PFSK-1 (cell line): ENCODE data around the gene POU6F2.

ENCODE experiments used
- FOXP2 ChIP-seq: optimal IDR thresholded peaks from 2 replicates; pipeline ENCODE3; 2011; ENCODE audit warnings: borderline replicate concordance, control low read depth, inconsistent platforms; ENCODE audit not compliant: insufficient read depth; ENCODE audit errors: extremely low read length, extremely low read depth
- POLR2AphosphoS5 ChIP-seq: IDR thresholded peaks from 2 replicates; pipeline ENCODE4 v1.6.1; 2012; ENCODE audit warnings: low read depth, mild to moderate bottlenecking, control low read depth, low read length, moderate library complexity
- REST ChIP-seq, 2 experiments: IDR thresholded peaks; 2 replicates each; pipeline versions ENCODE4 v1.6.1 to v1.8.0; 2011 to 2012; ENCODE audit warnings: low read depth in 2 of 2, low read length in 2 of 2, control low read depth in 1 of 2, inconsistent platforms in 1 of 2, mild to moderate bottlenecking in 1 of 2, moderate library complexity in 1 of 2; ENCODE audit not compliant: insufficient read depth in 1 of 2
- SIN3A ChIP-seq: IDR thresholded peaks from 2 replicates; pipeline ENCODE4 v1.6.1; 2012; ENCODE audit warnings: mild to moderate bottlenecking, low read length, moderate library complexity, borderline replicate concordance; ENCODE audit not compliant: insufficient read depth
- TAF1 ChIP-seq: IDR thresholded peaks from 2 replicates; pipeline ENCODE4 v1.6.1; 2012; ENCODE audit warnings: low read length, control low read depth, borderline replicate concordance; ENCODE audit not compliant: insufficient read depth

The POU6F2 gene

GRCh38 chr7:39168403-39169098, 190.8 kb downstream of the POU6F2 start:
- TF ChIP-seq TAF1 = no peak
- TF ChIP-seq SIN3A = no peak
- TF ChIP-seq REST (IDR thresholded peaks at IDR 0.05; ENCODE audit: insufficient read depth in 1 of 2, low read depth in 2 of 2, low read length in 2 of 2) = no peak
- TF ChIP-seq POLR2AphosphoS5 = no peak
- TF ChIP-seq FOXP2 = no peak

GRCh38 chr7:39172137-39172536, 194.4 kb downstream of the POU6F2 start:
- TF ChIP-seq SIN3A = no peak
- TF ChIP-seq TAF1 = no peak
- no peak for TF ChIP-seq FOXP2
- TF ChIP-seq REST (IDR thresholded peaks at IDR 0.05; ENCODE audit: insufficient read depth in 1 of 2, low read depth in 2 of 2, low read length in 2 of 2) = no peak

- TF ChIP-seq SIN3A (no peak), FOXP2 (no peak)
Observed at GRCh38 chr7:39181398-39181797, 203.7 kb downstream of the POU6F2 start.

GRCh38 chr7:39183796-39184195, 206.1 kb downstream of the POU6F2 start:
- TF ChIP-seq FOXP2 (no peak), TAF1 (no peak)

GRCh38 chr7:39184391-39184790, 206.7 kb downstream of the POU6F2 start:
- TF ChIP-seq POLR2AphosphoS5 = no peak
- peak; percentile 48 to 60; a peak in 1 of 4 replicates for TF ChIP-seq REST (IDR thresholded peaks at IDR 0.05; ENCODE audit: insufficient read depth in 1 of 2, low read depth in 2 of 2, low read length in 2 of 2)
- no peak for TF ChIP-seq SIN3A

- TF ChIP-seq FOXP2 = no peak
- TF ChIP-seq POLR2AphosphoS5 = no peak
- TF ChIP-seq REST (IDR thresholded peaks at IDR 0.05; ENCODE audit: insufficient read depth in 1 of 2, low read depth in 2 of 2, low read length in 2 of 2) = no peak
- TF ChIP-seq TAF1 = no peak
- TF ChIP-seq SIN3A = no peak
Observed at GRCh38 chr7:39186131-39186530, 208.4 kb downstream of the POU6F2 start.
